ENCODE data around the gene RALB.

DNA sequence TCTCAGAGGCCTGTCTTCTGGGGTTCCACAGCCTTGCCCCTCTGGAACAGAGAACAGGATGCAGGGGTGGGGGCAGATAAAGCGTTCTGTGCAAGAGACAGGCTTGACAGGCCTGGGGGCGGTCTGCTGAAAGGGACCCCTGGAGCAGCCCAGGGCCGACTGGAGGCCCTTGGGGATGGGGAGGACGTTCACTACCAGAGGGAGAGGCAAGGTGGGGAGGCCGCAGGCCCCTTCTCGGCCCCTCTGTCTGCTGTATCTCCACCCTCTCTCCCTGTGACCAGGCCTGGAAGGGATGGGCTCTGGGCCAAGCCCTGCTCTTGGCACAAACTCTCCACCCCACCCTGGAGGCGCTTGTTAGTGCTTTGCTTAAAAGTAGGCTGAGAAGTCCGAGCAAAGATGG, 66.0 kb downstream of the RALB start:
- TF ChIP-seq, protein P1, sequence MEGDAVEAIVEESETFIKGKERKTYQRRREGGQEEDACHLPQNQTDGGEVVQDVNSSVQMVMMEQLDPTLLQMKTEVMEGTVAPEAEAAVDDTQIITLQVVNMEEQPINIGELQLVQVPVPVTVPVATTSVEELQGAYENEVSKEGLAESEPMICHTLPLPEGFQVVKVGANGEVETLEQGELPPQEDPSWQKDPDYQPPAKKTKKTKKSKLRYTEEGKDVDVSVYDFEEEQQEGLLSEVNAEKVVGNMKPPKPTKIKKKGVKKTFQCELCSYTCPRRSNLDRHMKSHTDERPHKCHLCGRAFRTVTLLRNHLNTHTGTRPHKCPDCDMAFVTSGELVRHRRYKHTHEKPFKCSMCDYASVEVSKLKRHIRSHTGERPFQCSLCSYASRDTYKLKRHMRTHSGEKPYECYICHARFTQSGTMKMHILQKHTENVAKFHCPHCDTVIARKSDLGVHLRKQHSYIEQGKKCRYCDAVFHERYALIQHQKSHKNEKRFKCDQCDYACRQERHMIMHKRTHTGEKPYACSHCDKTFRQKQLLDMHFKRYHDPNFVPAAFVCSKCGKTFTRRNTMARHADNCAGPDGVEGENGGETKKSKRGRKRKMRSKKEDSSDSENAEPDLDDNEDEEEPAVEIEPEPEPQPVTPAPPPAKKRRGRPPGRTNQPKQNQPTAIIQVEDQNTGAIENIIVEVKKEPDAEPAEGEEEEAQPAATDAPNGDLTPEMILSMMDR (IDR thresholded peaks at IDR 0.05), result no peak
- no peak for TF ChIP-seq POLR2AphosphoS5 (IDR thresholded peaks at IDR 0.05)
- no peak for TF ChIP-seq POLR2A (IDR thresholded peaks at IDR 0.05)

Measured in upper lobe of left lung (tissue), 4 donors.